ENCODE measurements around the gene HYDIN.

DNA sequence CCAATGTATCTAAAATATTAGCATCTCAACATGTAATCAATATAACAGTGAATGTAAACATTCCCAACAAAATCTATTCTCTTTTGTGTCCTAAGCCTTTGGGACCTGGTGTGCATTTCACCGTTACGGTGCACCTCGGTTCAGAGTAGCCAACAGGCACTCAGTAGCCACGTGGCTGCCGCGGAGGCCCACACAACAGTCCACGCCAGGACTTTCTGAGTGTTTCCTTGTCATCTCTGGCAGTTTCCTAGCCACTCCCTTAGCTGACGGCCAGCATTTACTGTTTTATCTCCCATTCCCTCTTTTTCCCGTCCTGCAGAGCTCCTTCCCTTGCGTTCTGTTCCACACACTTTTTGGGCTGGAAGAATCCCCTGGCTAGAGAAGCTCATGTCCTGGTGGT, 465.9 kb downstream of the HYDIN start:
- TF ChIP-seq, protein P1, sequence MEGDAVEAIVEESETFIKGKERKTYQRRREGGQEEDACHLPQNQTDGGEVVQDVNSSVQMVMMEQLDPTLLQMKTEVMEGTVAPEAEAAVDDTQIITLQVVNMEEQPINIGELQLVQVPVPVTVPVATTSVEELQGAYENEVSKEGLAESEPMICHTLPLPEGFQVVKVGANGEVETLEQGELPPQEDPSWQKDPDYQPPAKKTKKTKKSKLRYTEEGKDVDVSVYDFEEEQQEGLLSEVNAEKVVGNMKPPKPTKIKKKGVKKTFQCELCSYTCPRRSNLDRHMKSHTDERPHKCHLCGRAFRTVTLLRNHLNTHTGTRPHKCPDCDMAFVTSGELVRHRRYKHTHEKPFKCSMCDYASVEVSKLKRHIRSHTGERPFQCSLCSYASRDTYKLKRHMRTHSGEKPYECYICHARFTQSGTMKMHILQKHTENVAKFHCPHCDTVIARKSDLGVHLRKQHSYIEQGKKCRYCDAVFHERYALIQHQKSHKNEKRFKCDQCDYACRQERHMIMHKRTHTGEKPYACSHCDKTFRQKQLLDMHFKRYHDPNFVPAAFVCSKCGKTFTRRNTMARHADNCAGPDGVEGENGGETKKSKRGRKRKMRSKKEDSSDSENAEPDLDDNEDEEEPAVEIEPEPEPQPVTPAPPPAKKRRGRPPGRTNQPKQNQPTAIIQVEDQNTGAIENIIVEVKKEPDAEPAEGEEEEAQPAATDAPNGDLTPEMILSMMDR (IDR thresholded peaks at IDR 0.05) = no peak
- TF ChIP-seq POLR2AphosphoS5 (IDR thresholded peaks at IDR 0.05) (no peak), POLR2A (IDR thresholded peaks at IDR 0.05) (no peak), EP300 (IDR thresholded peaks at IDR 0.05; ENCODE audit: low read depth) (no peak)
